PFSK-1 (cell line): ENCODE results near the gene AFF2.

ENCODE experiments used
- POLR2AphosphoS5 ChIP-seq: IDR thresholded peaks from 2 replicates; pipeline ENCODE4 v1.6.1; 2012; ENCODE audit warnings: low read depth, mild to moderate bottlenecking, control low read depth, low read length, moderate library complexity
- SIN3A ChIP-seq: IDR thresholded peaks from 2 replicates; pipeline ENCODE4 v1.6.1; 2012; ENCODE audit warnings: mild to moderate bottlenecking, low read length, moderate library complexity, borderline replicate concordance; ENCODE audit not compliant: insufficient read depth
- TAF1 ChIP-seq: IDR thresholded peaks from 2 replicates; pipeline ENCODE4 v1.6.1; 2012; ENCODE audit warnings: low read length, control low read depth, borderline replicate concordance; ENCODE audit not compliant: insufficient read depth

DNA sequence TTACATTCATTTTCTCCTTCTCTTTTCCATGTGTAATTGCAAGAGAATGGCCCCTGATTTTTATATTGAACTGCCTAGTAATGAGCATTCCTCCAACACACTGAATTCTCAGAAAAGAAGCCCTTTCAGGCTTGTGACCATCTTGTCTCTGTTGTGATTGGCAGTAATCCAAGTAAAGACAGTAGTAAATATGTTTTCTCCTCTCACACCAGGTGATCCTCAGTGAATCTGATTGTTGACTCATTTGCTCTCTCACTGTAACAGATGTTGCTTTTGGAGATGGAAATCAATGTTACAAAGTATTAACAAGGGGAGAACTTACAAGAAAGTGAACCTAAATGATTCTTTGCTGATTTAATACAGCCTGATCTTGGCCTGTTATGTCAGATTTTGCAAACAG lies 271.0 kb downstream of the AFF2 start:
- TF ChIP-seq SIN3A = no peak
- no peak for TF ChIP-seq POLR2AphosphoS5
- no peak for TF ChIP-seq TAF1
